ENCODE measurements around the gene KLC1. TPM values are rescaled to one million over a fixed set of nuclear protein-coding genes. Genes with fewer than 3 reads are reported as not detected.
"Not testable (repeated sequence)": the region's sequence is repeated elsewhere in the genome, so short reads cannot be mapped to it uniquely, and the experiment has no call there.

The KLC1 gene
- total RNA-seq, 1 donor from 2014 or later = 155 TPM

- no peak overlapping the region for H3K27ac Mint-ChIP-seq
- H3K36me3 Mint-ChIP-seq (ENCODE audit: low read depth) = peaks cover 49% of the 10 kb centered on the region
- H3K9me3 Mint-ChIP-seq = no peaks in the 10 kb centered on the region
- intact Hi-C loops (cut with micrococcal nuclease) = no loop called here
- H3K27me3 Mint-ChIP-seq = no peaks in the 10 kb centered on the region
- DNase-seq = no peak
- peaks cover 4% of the 10 kb centered on the region for H3K4me1 Mint-ChIP-seq
- H3K4me3 Mint-ChIP-seq = no peak overlapping the region
Observed at GRCh38 chr14:103683139-103683538, 54.1 kb downstream of the KLC1 start.

- no peak overlapping the region for H3K27ac Mint-ChIP-seq
- no peak overlapping the region for H3K4me3 Mint-ChIP-seq
- H3K27me3 Mint-ChIP-seq = no peaks in the 10 kb centered on the region
- no peaks in the 10 kb centered on the region for H3K9me3 Mint-ChIP-seq
- no peak for DNase-seq
- intact Hi-C loops (cut with micrococcal nuclease) = no loop called here
- H3K4me1 Mint-ChIP-seq = peaks cover 2% of the 10 kb centered on the region
- peaks cover 46% of the 10 kb centered on the region for H3K36me3 Mint-ChIP-seq (ENCODE audit: low read depth)
Observed at GRCh38 chr14:103684471-103684870, 55.5 kb downstream of the KLC1 start.

GRCh38 chr14:103684871-103685270 is 55.9 kb downstream of the KLC1 start:
- Mint-ChIP-seq H3K36me3 (ENCODE audit: low read depth) (peaks cover 44% of the 10 kb centered on the region), H3K27ac (no peak overlapping the region), H3K27me3 (no peaks in the 10 kb centered on the region), H3K9me3 (no peaks in the 10 kb centered on the region), H3K4me1 (no peaks in the 10 kb centered on the region), H3K4me3 (no peak overlapping the region)
- intact Hi-C loops (cut with micrococcal nuclease) = no loop called here
- DNase-seq = no peak

- Mint-ChIP-seq H3K27ac (no peak overlapping the region), H3K4me1 (no peaks in the 10 kb centered on the region), H3K36me3 (ENCODE audit: low read depth) (peaks cover 43% of the 10 kb centered on the region), H3K9me3 (no peaks in the 10 kb centered on the region), H3K27me3 (no peaks in the 10 kb centered on the region), H3K4me3 (no peak overlapping the region)
- DNase-seq = no peak
- intact Hi-C loops (cut with micrococcal nuclease) = no loop called here
Observed at GRCh38 chr14:103685276-103686211, 56.5 kb downstream of the KLC1 start.

- intact Hi-C loops (cut with micrococcal nuclease) = no loop called here
- no peaks in the 10 kb centered on the region for H3K9me3 Mint-ChIP-seq
- H3K27ac Mint-ChIP-seq = no peak overlapping the region
- H3K4me1 Mint-ChIP-seq = no peaks in the 10 kb centered on the region
- no peak overlapping the region for H3K4me3 Mint-ChIP-seq
- no peak for DNase-seq
- H3K27me3 Mint-ChIP-seq = no peaks in the 10 kb centered on the region
- peaks cover 32% of the 10 kb centered on the region for H3K36me3 Mint-ChIP-seq (ENCODE audit: low read depth)
Observed at GRCh38 chr14:103686831-103687485, 57.9 kb downstream of the KLC1 start.

- Mint-ChIP-seq H3K27me3 (no peaks in the 10 kb centered on the region), H3K27ac (no peak overlapping the region), H3K4me3 (no peak overlapping the region), H3K9me3 (no peaks in the 10 kb centered on the region), H3K36me3 (ENCODE audit: low read depth) (peaks cover 30% of the 10 kb centered on the region), H3K4me1 (no peaks in the 10 kb centered on the region)
- DNase-seq = no peak
- intact Hi-C loops (cut with micrococcal nuclease) = no loop called here
Observed at GRCh38 chr14:103687712-103688111, 58.7 kb downstream of the KLC1 start.

GRCh38 chr14:103688441-103688840 is 59.4 kb downstream of the KLC1 start:
- Mint-ChIP-seq H3K4me1 (no peaks in the 10 kb centered on the region), H3K4me3 (no peak overlapping the region), H3K9me3 (no peaks in the 10 kb centered on the region), H3K36me3 (ENCODE audit: low read depth) (peaks cover 25% of the 10 kb centered on the region), H3K27me3 (no peaks in the 10 kb centered on the region), H3K27ac (no peak overlapping the region)
- no peak for DNase-seq
- intact Hi-C loops (cut with micrococcal nuclease) = no loop called here

- no peak overlapping the region for H3K4me3 Mint-ChIP-seq
- no peaks in the 10 kb centered on the region for H3K9me3 Mint-ChIP-seq
- peak; percentile 50 for DNase-seq
- H3K4me1 Mint-ChIP-seq = no peaks in the 10 kb centered on the region
- H3K36me3 Mint-ChIP-seq (ENCODE audit: low read depth) = peaks cover 30% of the 10 kb centered on the region
- no peak overlapping the region for H3K27ac Mint-ChIP-seq
- intact Hi-C loops (cut with micrococcal nuclease) = no loop called here
- H3K27me3 Mint-ChIP-seq = no peaks in the 10 kb centered on the region
Observed at GRCh38 chr14:103688906-103689902, 60.2 kb downstream of the KLC1 start.

GRCh38 chr14:103690332-103690731 is 61.3 kb downstream of the KLC1 start:
- Mint-ChIP-seq H3K4me1 (no peaks in the 10 kb centered on the region), H3K36me3 (ENCODE audit: low read depth) (peaks cover 27% of the 10 kb centered on the region), H3K4me3 (no peak overlapping the region), H3K9me3 (no peaks in the 10 kb centered on the region), H3K27me3 (no peaks in the 10 kb centered on the region), H3K27ac (no peak overlapping the region)
- intact Hi-C loops (cut with micrococcal nuclease) = no loop called here
- no peak for DNase-seq

- H3K36me3 Mint-ChIP-seq (ENCODE audit: low read depth) = peaks cover 21% of the 10 kb centered on the region
- H3K9me3 Mint-ChIP-seq; H3K4me3 Mint-ChIP-seq; H3K27ac Mint-ChIP-seq; H3K27me3 Mint-ChIP-seq; H3K4me1 Mint-ChIP-seq; intact Hi-C loops (cut with micrococcal nuclease); DNase-seq: not testable (repeated sequence)
Observed at GRCh38 chr14:103691655-103692054, 62.6 kb downstream of the KLC1 start.

GRCh38 chr14:103692159-103692558 is 63.1 kb downstream of the KLC1 start:
- DNase-seq = no peak
- Mint-ChIP-seq H3K27me3 (no peaks in the 10 kb centered on the region), H3K9me3 (no peaks in the 10 kb centered on the region), H3K27ac (no peak overlapping the region), H3K4me3 (no peak overlapping the region), H3K4me1 (no peaks in the 10 kb centered on the region), H3K36me3 (ENCODE audit: low read depth) (peaks cover 21% of the 10 kb centered on the region)
- intact Hi-C loops (cut with micrococcal nuclease) = no loop called here

- Mint-ChIP-seq H3K27me3 (no peaks in the 10 kb centered on the region), H3K9me3 (no peaks in the 10 kb centered on the region), H3K36me3 (ENCODE audit: low read depth) (peaks cover 24% of the 10 kb centered on the region), H3K4me3 (no peak overlapping the region), H3K27ac (no peak overlapping the region), H3K4me1 (no peaks in the 10 kb centered on the region)
- intact Hi-C loops (cut with micrococcal nuclease) = no loop called here
- no peak for DNase-seq
Observed at GRCh38 chr14:103692871-103693270, 63.9 kb downstream of the KLC1 start.

- H3K4me1 Mint-ChIP-seq = no peaks in the 10 kb centered on the region
- H3K27ac Mint-ChIP-seq = no peak overlapping the region
- no peak for DNase-seq
- no peak overlapping the region for H3K4me3 Mint-ChIP-seq
- no peaks in the 10 kb centered on the region for H3K27me3 Mint-ChIP-seq
- no peaks in the 10 kb centered on the region for H3K9me3 Mint-ChIP-seq
- intact Hi-C loops (cut with micrococcal nuclease) = no loop called here
- H3K36me3 Mint-ChIP-seq (ENCODE audit: low read depth) = peaks cover 20% of the 10 kb centered on the region
Observed at GRCh38 chr14:103693515-103693914, 64.5 kb downstream of the KLC1 start.
